Measurements from ENCODE around the gene TRIM41. TPM values are rescaled to one million over a fixed set of nuclear protein-coding genes. Genes with fewer than 3 reads are reported as not detected.

TRIM41 gene
- total and polyA plus RNA-seq, 2 of the 13 experiments (the other 11 are each of a cell fraction or from before 2014, with no cell fraction given) = 10.2 to 16.7 TPM

DNA sequence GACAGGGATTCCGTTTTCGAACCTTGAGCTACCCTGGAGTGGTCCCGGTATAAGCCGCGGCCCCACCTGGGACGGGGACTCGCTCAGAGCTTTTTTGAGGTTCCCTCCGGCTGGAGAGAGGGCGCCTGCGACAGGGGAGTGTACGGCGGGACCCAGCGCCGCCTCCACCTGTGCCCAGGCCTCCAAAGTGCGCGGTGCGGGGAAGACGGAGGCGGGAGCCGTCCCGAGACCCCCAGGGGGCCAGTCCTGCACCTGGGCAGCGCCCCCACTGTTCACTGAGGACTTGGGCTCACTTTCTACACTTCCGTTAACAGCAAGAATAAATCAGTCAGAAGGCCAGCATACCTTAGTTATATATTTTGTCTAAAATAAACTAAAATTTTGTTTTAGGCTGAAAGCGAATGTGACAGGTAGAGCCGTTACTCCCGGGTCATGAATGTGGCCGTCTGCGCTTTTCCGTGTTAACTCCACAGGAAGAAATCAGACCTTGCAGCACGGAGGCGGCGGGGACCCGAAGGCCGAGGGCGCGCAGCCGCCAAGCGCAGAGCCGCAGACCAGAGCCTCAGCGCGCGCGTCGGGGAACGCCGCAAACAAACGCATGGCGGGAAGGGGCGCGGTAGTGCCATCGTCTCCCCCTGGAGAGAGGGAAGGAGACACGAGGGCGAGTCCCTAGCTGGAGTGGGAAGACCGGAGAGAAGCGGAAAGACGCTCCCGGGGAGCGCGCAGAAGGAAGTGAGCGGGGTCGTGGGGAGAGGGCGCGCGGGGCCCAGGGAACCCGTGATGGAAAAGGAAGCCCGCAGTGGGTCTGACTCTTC is 32.2 kb upstream of the TRIM41 start (continued):
- TF ChIP-seq KAT7 (CRISPR knock-in tag; IDR thresholded peaks at IDR 0.05; ENCODE audit: borderline replicate concordance) (no peak), SP4 (CRISPR knock-in tag; IDR thresholded peaks at IDR 0.05) (no peak), RXRB (CRISPR knock-in tag; IDR thresholded peaks at IDR 0.05; ENCODE audit: borderline replicate concordance) (no peak), SMC3 (IDR thresholded peaks at IDR 0.05; ENCODE audit: low read length) (no peak), NFE2L2 (IDR thresholded peaks at IDR 0.05; ENCODE audit: low read length) (no peak), FOXO1 (CRISPR knock-in tag; IDR thresholded peaks at IDR 0.05) (no peak), RCOR2 (CRISPR knock-in tag; IDR thresholded peaks at IDR 0.05) (no peak), ZFP36 (IDR thresholded peaks at IDR 0.05; ENCODE audit: borderline replicate concordance, low read depth, low read length, partially characterized antibody) (no peak), ZNF441 (CRISPR knock-in tag; IDR thresholded peaks at IDR 0.05; ENCODE audit: borderline replicate concordance) (0 out of 2 replicates have a peak, but pooled peaks have one; percentile 19), RFX5 (IDR thresholded peaks at IDR 0.05; ENCODE audit: low read depth, low read length) (no peak)
- TF ChIP-seq, protein P1, sequence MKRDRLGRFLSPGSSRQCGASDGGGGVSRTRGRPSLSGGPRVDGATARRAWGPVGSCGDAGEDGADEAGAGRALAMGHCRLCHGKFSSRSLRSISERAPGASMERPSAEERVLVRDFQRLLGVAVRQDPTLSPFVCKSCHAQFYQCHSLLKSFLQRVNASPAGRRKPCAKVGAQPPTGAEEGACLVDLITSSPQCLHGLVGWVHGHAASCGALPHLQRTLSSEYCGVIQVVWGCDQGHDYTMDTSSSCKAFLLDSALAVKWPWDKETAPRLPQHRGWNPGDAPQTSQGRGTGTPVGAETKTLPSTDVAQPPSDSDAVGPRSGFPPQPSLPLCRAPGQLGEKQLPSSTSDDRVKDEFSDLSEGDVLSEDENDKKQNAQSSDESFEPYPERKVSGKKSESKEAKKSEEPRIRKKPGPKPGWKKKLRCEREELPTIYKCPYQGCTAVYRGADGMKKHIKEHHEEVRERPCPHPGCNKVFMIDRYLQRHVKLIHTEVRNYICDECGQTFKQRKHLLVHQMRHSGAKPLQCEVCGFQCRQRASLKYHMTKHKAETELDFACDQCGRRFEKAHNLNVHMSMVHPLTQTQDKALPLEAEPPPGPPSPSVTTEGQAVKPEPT (CRISPR knock-in tag; IDR thresholded peaks at IDR 0.05; ENCODE audit: low read depth) = no peak
- TF ChIP-seq, protein P2, sequence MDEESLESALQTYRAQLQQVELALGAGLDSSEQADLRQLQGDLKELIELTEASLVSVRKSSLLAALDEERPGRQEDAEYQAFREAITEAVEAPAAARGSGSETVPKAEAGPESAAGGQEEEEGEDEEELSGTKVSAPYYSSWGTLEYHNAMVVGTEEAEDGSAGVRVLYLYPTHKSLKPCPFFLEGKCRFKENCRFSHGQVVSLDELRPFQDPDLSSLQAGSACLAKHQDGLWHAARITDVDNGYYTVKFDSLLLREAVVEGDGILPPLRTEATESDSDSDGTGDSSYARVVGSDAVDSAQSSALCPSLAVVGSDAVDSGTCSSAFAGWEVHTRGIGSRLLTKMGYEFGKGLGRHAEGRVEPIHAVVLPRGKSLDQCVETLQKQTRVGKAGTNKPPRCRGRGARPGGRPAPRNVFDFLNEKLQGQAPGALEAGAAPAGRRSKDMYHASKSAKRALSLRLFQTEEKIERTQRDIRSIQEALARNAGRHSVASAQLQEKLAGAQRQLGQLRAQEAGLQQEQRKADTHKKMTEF (CRISPR knock-in tag; IDR thresholded peaks at IDR 0.05) = no peak
- TF ChIP-seq, protein P3, sequence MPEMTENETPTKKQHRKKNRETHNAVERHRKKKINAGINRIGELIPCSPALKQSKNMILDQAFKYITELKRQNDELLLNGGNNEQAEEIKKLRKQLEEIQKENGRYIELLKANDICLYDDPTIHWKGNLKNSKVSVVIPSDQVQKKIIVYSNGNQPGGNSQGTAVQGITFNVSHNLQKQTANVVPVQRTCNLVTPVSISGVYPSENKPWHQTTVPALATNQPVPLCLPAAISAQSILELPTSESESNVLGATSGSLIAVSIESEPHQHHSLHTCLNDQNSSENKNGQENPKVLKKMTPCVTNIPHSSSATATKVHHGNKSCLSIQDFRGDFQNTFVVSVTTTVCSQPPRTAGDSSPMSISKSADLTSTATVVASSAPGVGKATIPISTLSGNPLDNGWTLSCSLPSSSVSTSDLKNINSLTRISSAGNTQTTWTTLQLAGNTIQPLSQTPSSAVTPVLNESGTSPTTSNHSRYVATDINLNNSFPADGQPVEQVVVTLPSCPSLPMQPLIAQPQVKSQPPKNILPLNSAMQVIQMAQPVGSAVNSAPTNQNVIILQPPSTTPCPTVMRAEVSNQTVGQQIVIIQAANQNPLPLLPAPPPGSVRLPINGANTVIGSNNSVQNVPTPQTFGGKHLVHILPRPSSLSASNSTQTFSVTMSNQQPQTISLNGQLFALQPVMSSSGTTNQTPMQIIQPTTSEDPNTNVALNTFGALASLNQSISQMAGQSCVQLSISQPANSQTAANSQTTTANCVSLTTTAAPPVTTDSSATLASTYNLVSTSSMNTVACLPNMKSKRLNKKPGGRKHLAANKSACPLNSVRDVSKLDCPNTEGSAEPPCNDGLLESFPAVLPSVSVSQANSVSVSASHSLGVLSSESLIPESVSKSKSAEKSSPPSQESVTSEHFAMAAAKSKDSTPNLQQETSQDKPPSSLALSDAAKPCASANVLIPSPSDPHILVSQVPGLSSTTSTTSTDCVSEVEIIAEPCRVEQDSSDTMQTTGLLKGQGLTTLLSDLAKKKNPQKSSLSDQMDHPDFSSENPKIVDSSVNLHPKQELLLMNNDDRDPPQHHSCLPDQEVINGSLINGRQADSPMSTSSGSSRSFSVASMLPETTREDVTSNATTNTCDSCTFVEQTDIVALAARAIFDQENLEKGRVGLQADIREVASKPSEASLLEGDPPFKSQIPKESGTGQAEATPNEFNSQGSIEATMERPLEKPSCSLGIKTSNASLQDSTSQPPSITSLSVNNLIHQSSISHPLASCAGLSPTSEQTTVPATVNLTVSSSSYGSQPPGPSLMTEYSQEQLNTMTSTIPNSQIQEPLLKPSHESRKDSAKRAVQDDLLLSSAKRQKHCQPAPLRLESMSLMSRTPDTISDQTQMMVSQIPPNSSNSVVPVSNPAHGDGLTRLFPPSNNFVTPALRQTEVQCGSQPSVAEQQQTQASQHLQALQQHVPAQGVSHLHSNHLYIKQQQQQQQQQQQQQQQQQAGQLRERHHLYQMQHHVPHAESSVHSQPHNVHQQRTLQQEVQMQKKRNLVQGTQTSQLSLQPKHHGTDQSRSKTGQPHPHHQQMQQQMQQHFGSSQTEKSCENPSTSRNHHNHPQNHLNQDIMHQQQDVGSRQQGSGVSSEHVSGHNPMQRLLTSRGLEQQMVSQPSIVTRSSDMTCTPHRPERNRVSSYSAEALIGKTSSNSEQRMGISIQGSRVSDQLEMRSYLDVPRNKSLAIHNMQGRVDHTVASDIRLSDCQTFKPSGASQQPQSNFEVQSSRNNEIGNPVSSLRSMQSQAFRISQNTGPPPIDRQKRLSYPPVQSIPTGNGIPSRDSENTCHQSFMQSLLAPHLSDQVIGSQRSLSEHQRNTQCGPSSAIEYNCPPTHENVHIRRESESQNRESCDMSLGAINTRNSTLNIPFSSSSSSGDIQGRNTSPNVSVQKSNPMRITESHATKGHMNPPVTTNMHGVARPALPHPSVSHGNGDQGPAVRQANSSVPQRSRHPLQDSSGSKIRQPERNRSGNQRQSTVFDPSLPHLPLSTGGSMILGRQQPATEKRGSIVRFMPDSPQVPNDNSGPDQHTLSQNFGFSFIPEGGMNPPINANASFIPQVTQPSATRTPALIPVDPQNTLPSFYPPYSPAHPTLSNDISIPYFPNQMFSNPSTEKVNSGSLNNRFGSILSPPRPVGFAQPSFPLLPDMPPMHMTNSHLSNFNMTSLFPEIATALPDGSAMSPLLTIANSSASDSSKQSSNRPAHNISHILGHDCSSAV (CRISPR knock-in tag; IDR thresholded peaks at IDR 0.05; ENCODE audit: borderline replicate concordance) = peak; percentile 16; the same call in 1 of the 2 replicates
- TF ChIP-seq, protein P4, sequence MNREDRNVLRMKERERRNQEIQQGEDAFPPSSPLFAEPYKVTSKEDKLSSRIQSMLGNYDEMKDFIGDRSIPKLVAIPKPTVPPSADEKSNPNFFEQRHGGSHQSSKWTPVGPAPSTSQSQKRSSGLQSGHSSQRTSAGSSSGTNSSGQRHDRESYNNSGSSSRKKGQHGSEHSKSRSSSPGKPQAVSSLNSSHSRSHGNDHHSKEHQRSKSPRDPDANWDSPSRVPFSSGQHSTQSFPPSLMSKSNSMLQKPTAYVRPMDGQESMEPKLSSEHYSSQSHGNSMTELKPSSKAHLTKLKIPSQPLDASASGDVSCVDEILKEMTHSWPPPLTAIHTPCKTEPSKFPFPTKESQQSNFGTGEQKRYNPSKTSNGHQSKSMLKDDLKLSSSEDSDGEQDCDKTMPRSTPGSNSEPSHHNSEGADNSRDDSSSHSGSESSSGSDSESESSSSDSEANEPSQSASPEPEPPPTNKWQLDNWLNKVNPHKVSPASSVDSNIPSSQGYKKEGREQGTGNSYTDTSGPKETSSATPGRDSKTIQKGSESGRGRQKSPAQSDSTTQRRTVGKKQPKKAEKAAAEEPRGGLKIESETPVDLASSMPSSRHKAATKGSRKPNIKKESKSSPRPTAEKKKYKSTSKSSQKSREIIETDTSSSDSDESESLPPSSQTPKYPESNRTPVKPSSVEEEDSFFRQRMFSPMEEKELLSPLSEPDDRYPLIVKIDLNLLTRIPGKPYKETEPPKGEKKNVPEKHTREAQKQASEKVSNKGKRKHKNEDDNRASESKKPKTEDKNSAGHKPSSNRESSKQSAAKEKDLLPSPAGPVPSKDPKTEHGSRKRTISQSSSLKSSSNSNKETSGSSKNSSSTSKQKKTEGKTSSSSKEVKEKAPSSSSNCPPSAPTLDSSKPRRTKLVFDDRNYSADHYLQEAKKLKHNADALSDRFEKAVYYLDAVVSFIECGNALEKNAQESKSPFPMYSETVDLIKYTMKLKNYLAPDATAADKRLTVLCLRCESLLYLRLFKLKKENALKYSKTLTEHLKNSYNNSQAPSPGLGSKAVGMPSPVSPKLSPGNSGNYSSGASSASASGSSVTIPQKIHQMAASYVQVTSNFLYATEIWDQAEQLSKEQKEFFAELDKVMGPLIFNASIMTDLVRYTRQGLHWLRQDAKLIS (CRISPR knock-in tag; IDR thresholded peaks at IDR 0.05) = no peak
